HepG2 (cell line): ENCODE measurements around the gene MYORG. TPM values are rescaled to one million over a fixed set of nuclear protein-coding genes. Genes with fewer than 3 reads are reported as not detected.

Source experiments
- GATA4 ChIP-seq: sonication (generic); IDR thresholded peaks from 2 replicates; pipeline ENCODE4 v1.6.1; 2016; ENCODE audit warnings: antibody characterized with exemption, low read depth, borderline replicate concordance
- GMEB1 ChIP-seq: sonication (generic); formaldehyde crosslinking; IDR thresholded peaks from 2 replicates; pipeline ENCODE4 v1.5.1; 2020; ENCODE audit warnings: missing genetic modification reagents, mild to moderate bottlenecking, borderline replicate concordance
- HNF4A ChIP-seq: sonication (generic); formaldehyde crosslinking; IDR thresholded peaks from 2 replicates; pipeline ENCODE4 v1.4.0; 2020; ENCODE audit warnings: missing genetic modification reagents
- MAZ ChIP-seq, 2 experiments: sonication (generic) in 1 of 2; formaldehyde crosslinking in 1 of 2; IDR thresholded peaks; 2 replicates each; pipeline versions ENCODE4 v1.5.0 to v1.6.1; 2012 to 2020; ENCODE audit warnings: low read depth in 2 of 2, mild to moderate bottlenecking in 2 of 2, borderline replicate concordance in 1 of 2, improper control_type of control experiment in 1 of 2, low read length in 1 of 2, missing genetic modification reagents in 1 of 2, moderate library complexity in 1 of 2
- MED8 ChIP-seq: sonication (generic); formaldehyde crosslinking; IDR thresholded peaks from 2 replicates; pipeline ENCODE4 v1.8.1; 2023; ENCODE audit warnings: mild to moderate bottlenecking, missing genetic modification reagents; ENCODE audit not compliant: insufficient replicate concordance
- NR2C2 ChIP-seq: sonication (generic); formaldehyde crosslinking; IDR thresholded peaks from 2 replicates; pipeline ENCODE4 v1.4.0; 2020; ENCODE audit warnings: missing genetic modification reagents, mild to moderate bottlenecking, moderate library complexity, borderline replicate concordance
- SIN3B ChIP-seq: fragments of 150-350 bp; IDR thresholded peaks from 2 replicates; pipeline ENCODE4 v1.6.1; 2014; ENCODE audit warnings: low read length
- SYNCRIP ChIP-seq: fragments of 200-400 bp; formaldehyde crosslinking; IDR thresholded peaks from 2 replicates; pipeline ENCODE4 v1.6.1; 2018; ENCODE audit warnings: mild to moderate bottlenecking, low read depth, low read length; ENCODE audit not compliant: insufficient read depth
- ZNF142 ChIP-seq: sonication (generic); formaldehyde crosslinking; IDR thresholded peaks from 2 replicates; pipeline ENCODE4 v1.4.0; 2020; ENCODE audit warnings: missing genetic modification reagents
- ZNF232 ChIP-seq: sonication (generic); formaldehyde crosslinking; IDR thresholded peaks from 2 replicates; pipeline ENCODE4 v1.4.0; 2020; ENCODE audit warnings: missing genetic modification reagents, borderline replicate concordance
- ZNF275 ChIP-seq: sonication (generic); formaldehyde crosslinking; IDR thresholded peaks from 2 replicates; pipeline ENCODE4 v1.8.0; 2022; ENCODE audit warnings: missing genetic modification reagents, mild to moderate bottlenecking, inconsistent platforms, borderline replicate concordance
- polyA plus RNA-seq, 8 experiments: library from polyadenylated mRNA; depleted of rRNA in 3 of 8; stranded (reverse) in 7 of 8; unstranded in 1 of 8; fragments of >200 nt; fragmentation: Illumina TruSeq in 4 of 8; extraction: Trizol in 4 of 8; gene quantifications; 2 replicates each; pipeline versions ENCODE4 v1.2.1 to v1.2.3, GENCODE V29; 2011 to 2016; ENCODE audit warnings: low read depth in 4 of 8, missing spikeins in 1 of 8, mixed read lengths in 1 of 8; ENCODE audit not compliant: insufficient read depth in 1 of 8
- total RNA-seq, 5 experiments: library from RNA; depleted of rRNA; stranded (reverse); fragments of >200 nt; fragmentation: Illumina TruSeq; extraction: Trizol; gene quantifications; 2 replicates each; pipeline ENCODE4 v1.2.3, GENCODE V29; 2016; ENCODE audit warnings: low read depth in 1 of 5
- TF ChIP-seq, protein P1 (sequence below): fragments of 450-650 bp; IDR thresholded peaks from 2 replicates; pipeline ENCODE4 v1.6.1; 2017; ENCODE audit warnings: mild to moderate bottlenecking
- TF ChIP-seq, protein P2 (sequence below): sonication (generic); formaldehyde crosslinking; IDR thresholded peaks from 2 replicates; pipeline ENCODE4 v1.5.1; 2020; ENCODE audit warnings: mild to moderate bottlenecking, missing genetic modification reagents, borderline replicate concordance

The MYORG gene
- total and polyA plus RNA-seq, 2 of the 13 experiments (the other 11 are each of a cell fraction or from before 2014, with no cell fraction given): 11.1 to 22.4 TPM

DNA sequence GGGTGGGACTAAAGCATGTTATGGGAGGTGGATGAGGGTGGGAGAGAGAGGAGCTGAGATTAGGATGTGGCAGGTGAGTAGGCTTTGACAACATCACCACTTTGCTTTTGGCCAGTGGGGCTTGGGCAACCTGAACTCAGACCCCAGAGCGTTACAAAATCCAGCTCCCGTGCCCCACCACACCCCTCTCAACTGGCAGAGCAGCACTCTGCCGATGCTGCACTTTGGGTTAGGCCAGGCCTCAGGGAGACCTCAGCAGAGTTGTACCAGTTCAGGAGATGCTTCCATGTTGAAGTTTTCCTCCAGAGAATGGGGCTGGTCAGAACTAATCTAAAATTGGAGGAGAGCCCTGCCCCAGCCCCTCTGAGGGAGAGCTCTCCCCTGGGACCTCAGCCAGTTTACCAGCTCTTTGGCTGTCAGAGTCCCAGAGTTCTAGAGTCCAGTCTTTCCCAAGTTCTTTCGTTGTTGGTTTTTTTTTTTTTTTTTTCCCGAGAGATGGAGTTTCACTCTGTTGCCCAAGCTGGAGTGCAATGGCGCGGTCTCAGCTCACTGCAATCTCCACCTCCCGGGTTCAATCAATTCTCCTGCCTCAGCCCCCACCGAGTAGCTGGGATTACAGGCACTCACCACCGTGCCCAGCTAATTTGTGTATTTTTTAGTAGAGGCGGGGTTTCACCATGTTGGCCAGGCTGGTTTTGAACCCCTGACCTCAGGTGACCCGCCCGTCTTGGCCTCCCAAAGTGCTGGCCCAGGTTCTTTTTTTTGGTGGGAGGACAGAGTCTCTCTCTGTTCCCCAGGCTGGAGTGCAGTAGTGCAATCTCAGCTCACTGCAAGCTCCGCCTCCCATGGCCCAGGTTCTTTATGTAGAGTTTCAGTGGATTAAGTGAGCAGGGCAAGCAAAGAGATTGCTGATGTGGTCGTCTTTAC, 29.6 kb downstream of the MYORG start (continued):
- no peak for TF ChIP-seq GMEB1 (CRISPR knock-in tag)
- no peak for TF ChIP-seq SIN3B
- no peak for TF ChIP-seq ZNF142
- no peak for TF ChIP-seq ZNF232 (CRISPR knock-in tag)
- TF ChIP-seq ZNF275 (CRISPR knock-in tag): no peak
- TF ChIP-seq NR2C2 (CRISPR knock-in tag): peak; percentile 38; the same call in 1 of the 2 replicates
- no peak for TF ChIP-seq MED8 (CRISPR knock-in tag)
- TF ChIP-seq, protein P1, sequence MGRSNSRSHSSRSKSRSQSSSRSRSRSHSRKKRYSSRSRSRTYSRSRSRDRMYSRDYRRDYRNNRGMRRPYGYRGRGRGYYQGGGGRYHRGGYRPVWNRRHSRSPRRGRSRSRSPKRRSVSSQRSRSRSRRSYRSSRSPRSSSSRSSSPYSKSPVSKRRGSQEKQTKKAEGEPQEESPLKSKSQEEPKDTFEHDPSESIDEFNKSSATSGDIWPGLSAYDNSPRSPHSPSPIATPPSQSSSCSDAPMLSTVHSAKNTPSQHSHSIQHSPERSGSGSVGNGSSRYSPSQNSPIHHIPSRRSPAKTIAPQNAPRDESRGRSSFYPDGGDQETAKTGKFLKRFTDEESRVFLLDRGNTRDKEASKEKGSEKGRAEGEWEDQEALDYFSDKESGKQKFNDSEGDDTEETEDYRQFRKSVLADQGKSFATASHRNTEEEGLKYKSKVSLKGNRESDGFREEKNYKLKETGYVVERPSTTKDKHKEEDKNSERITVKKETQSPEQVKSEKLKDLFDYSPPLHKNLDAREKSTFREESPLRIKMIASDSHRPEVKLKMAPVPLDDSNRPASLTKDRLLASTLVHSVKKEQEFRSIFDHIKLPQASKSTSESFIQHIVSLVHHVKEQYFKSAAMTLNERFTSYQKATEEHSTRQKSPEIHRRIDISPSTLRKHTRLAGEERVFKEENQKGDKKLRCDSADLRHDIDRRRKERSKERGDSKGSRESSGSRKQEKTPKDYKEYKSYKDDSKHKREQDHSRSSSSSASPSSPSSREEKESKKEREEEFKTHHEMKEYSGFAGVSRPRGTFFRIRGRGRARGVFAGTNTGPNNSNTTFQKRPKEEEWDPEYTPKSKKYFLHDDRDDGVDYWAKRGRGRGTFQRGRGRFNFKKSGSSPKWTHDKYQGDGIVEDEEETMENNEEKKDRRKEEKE: no peak
- TF ChIP-seq, protein P2, sequence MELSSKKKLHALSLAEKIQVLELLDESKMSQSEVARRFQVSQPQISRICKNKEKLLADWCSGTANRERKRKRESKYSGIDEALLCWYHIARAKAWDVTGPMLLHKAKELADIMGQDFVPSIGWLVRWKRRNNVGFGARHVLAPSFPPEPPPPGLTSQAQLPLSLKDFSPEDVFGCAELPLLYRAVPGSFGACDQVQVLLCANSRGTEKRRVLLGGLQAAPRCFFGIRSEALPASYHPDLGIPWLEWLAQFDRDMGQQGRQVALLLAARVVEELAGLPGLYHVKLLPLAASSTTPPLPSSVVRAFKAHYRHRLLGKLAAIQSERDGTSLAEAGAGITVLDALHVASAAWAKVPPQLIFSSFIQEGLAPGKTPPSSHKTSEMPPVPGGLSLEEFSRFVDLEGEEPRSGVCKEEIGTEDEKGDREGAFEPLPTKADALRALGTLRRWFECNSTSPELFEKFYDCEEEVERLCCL (CRISPR knock-in tag): no peak
- TF ChIP-seq SYNCRIP: no peak
- peak; percentile 17 for TF ChIP-seq HNF4A (CRISPR knock-in tag)
- TF ChIP-seq GATA4: no peak
- TF ChIP-seq MAZ (IDR thresholded peaks at IDR 0.05; ENCODE audit: borderline replicate concordance, low read depth, low read length): no peak
- peak; percentile 52; the same call in 1 of the 2 replicates for TF ChIP-seq MAZ (CRISPR knock-in tag; IDR thresholded peaks at IDR 0.05; ENCODE audit: low read depth)
